Subcutaneous adipose tissue (tissue), 4 donors: Measurements from ENCODE around the gene LFNG. TPM values are rescaled to one million over a fixed set of nuclear protein-coding genes. Genes with fewer than 3 reads are reported as not detected.

Experiments
- total RNA-seq, 4 donors: library from RNA; depleted of rRNA; stranded (reverse); fragments of >200 nt; gene quantifications; one replicate each; pipeline ENCODE4 v1.1.0, GENCODE V29; 2016
- TF ChIP-seq, protein P1 (sequence below): fragments of 450-650 bp; IDR thresholded peaks from one replicate; pipeline ENCODE4 v1.5.1; 2016; ENCODE audit warnings: low read depth, mild to moderate bottlenecking, control low read depth, antibody characterized with exemption, moderate library complexity

LFNG gene
- total RNA-seq, 4 donors from 2014 or later: 6.8 to 21.1 (median 14.5) TPM

DNA sequence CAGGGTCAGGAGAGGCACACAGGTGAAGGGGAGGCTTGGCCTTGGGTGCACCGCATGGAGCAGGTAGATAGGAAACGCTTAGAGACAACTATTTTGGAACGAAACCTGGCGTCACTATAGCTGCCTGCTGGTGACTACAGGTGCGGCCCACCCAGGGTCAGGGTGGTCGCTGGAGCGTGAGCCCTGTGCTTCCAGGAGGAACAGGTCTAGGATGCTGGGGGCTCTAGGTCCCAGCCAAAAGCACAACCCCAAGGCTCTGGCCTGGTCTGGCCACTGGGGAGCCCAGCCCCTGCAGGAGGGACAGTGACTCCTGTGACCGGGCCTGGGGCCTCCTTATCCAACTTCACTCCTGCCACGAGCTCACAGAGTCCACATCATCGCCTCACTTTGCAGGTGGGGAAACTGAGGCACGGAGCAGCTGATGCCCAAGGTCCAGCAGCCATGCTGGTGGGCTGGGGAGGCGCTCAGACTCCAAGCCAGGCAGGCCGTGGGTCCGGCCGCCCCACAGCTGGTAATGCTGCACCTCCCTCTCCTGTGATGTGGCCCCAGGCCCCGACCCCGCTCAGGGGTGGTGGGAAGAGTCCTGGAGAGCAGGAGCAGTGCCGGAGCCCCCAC, 9.0 kb downstream of the LFNG start:
- TF ChIP-seq, protein P1, sequence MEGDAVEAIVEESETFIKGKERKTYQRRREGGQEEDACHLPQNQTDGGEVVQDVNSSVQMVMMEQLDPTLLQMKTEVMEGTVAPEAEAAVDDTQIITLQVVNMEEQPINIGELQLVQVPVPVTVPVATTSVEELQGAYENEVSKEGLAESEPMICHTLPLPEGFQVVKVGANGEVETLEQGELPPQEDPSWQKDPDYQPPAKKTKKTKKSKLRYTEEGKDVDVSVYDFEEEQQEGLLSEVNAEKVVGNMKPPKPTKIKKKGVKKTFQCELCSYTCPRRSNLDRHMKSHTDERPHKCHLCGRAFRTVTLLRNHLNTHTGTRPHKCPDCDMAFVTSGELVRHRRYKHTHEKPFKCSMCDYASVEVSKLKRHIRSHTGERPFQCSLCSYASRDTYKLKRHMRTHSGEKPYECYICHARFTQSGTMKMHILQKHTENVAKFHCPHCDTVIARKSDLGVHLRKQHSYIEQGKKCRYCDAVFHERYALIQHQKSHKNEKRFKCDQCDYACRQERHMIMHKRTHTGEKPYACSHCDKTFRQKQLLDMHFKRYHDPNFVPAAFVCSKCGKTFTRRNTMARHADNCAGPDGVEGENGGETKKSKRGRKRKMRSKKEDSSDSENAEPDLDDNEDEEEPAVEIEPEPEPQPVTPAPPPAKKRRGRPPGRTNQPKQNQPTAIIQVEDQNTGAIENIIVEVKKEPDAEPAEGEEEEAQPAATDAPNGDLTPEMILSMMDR: no peak

DNA sequence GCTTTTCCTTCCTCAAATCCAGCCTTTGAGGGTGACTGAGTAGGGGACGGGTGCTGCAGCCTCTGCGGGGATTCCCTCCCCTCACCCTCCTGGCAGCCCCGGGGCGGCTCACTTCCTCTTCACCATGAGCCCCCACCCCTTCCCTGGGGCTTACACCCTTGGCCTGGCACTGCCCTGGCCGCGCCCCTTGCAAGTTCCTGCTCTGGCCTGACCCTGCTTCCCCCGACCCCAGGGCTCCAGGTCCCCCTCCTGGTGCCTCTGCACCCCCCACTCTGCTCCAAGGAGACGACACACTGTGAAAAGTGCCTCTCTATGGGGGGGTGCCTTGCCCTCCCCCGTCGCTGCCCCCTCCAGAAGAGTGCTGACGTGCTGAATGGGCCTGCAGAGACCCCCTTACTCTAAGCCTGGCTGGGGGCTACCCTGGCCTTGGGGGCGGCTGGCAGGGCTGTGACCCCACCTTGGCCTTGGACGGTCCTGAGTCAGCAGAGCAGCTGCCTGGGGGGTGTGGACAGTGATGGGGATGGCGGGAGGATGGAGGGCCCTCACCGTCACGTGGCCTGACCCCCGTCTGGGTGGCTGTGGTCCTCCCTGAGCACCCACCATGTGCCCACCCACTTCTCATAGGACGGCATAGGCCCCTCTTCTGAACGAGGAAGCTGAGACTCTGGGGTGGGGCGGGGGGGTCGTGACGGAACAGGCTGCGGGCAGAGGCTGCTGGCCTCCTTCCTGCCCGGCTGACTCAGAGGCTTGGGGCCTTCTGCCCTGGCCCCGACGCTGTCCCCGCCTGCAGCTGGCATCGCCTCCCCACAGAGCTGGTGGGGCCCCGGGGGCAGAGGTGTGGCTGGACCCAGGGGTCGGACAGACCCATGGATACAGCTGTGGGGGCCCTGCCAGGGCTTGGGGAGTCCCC, 9.8 kb downstream of the LFNG start:
- TF ChIP-seq, protein P1: no peak

DNA sequence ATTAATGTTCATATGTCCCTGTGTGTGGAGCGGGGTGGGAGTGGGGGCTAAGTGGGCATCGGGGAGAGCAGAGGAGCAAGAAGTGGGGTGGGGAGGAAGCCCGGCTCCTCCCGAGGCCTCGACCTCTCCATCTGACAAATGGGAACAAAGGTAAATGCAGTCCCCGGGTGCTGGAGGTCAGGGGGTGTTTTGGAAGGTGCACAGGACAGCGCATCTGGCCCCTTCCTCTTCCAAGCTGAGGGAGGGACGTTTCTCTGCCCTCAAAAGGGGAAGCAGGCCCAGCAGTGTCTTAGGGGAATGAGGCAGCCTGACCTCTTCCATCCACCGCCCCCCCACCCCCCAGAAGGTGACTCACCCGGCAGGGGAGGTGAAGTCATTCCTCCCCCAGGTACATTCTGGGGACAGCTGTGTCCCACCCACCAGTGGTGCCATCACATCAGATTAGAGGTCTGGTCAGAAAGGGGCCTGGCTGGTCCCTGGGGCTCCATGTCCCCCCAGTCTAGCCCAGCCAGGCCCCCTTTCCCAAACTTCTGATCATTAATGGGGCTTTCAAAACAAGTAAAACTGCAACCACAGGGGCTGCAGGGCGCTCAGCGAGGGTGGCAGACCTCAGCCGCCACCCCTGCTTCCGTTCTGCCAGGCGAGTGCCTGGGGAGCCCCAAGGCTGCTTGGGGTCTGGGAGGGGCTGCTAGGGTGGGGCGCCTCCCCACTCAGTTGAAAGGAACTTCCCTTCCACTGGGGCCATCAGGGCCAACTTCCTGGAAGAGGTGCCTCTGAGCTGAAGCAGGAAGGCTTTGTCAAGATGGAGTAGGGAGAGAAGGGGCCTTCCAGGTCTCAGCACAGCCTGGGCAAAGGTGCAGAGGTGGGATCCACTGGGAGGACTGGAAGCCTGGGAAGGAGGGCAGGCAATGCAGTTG, 10.8 kb downstream of the LFNG start:
- TF ChIP-seq, protein P1: no peak

DNA sequence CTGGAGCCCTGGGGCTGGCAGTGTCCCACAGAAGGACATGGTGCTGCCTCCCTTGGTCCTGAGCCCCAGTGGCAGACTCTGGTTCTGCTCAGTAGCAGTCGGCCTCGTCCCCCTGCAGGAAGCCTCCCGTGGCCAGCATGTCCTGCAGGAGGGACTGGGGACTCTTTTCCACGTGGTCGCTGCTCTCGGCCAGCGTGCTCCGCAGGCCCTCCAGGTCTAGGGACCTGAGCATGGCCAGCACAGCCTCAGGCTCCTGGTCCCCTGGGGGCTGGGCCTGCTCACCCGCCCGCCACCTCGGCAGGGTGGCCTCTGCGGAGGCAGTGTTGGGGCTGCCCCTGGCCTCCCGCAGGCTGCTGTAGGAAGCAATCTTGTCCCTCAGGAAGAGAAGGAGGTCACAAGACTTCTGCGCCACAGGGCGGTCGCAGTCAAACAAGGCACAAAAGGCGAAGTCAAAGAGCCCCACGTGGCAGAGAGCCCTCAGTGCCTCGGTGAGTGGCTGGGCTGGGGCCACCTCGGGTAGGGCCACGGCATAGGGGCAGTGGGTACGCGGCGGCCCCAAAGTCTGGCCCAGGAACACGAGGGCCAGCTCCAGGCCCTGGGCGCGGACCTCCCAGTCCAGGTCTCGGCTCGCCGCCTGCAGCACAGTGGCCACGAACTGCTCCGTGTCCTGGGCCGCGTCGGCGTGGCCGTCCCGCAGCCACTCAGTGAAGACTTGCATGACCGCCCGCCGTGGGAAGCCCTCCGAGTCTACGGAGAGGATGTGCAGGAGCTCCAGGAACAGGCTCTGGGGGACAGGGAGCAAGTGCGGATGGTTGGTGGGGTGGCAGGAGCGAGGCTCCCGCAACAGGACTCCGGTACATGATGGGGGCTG, 18.6 kb downstream of the LFNG start:
- TF ChIP-seq, protein P1: no peak

DNA sequence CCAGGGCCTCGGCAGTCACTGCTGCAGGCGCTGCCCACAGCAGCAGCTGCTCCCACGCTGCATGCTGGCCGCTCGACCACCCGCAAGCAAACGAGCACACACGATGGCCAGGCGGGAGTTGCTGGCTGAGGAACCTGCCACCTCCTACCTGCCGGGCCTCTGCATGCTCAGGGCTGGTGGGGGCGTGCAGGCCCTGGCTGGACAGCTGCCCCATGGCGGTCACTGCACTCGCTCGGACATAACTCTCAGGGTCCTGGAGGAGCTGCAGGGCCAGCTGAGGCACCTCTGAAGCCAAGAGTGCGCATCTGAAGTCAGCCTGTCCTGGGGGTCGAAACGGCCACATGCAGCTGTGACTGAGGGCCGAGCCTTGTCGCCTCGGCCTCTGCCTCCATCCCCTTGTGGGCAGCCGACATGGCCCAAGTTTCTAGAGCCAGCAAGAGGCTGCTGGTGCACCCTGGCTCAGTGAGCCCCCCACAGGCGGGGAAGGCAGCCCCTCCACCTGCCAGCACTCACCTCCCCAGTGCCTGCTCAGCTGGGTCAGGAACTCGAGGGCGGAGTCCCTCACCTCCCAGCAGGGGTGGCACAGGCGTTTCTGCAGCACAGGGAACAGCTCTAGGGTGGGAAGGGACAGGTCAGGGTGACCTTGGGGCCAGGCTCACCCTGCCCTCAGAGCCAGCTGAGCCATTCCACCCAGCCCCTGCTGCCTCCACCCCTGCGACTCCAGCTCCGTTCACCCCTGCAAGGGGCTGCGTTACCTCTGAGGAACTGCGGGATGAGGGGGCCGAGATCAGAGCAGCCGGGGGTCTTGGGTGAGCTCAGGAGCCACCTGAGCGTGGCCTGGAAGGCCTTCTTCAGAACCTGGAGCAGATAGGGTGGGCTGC, 19.7 kb downstream of the LFNG start:
- TF ChIP-seq, protein P1: no peak

DNA sequence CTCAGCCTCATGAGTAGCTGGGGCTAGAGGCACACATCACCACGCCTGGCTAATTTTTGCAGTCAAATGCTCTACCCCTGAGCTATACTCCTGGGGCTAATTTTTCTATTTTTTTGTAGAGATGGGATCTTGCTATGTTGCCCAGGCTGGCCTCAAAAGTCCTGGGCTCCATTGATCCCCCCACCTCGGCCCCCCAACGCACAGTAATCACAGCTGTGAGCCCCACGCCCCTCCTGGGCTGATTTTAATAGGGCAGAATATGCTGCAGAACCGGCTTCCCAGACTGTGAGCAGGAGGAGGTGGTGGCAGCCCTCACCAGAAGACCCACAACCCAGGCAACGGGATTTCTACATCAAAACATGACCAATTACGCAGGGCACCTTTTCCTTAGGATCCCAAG, 20.6 kb downstream of the LFNG start:
- TF ChIP-seq, protein P1: no peak
